HL-60/S4 (cell line): ENCODE measurements around the gene PLCB2.

Experiments used
- in situ Hi-C: fragments of 300-500 bp; cut with MboI; formaldehyde crosslinking; loops from 2 replicates; pipeline ENCODE4 v1.14.3; 2022; ENCODE audit warnings: low sequenced_read_pairs

PLCB2 gene

DNA sequence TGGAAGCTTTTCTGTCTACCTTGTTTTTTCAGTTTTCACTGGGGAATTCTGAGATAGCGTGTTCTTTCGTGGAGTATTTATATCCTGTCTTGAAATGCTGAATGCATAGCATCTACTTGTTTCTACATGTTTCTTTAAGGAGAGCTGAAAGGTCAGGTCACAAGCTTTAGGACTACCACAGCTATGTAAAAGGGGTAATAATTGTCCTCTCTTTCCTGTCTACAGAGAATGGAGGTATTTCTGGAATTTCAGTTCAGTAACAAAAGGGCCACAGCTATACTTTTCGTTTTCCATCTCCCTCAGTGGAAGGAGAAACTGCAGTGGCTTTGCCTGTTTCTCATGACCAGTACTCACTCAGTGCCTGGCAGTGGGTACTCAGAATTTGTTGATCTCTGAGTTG lies 20.4 kb upstream of the PLCB2 start:
- in situ Hi-C loops, result no loop called here

DNA sequence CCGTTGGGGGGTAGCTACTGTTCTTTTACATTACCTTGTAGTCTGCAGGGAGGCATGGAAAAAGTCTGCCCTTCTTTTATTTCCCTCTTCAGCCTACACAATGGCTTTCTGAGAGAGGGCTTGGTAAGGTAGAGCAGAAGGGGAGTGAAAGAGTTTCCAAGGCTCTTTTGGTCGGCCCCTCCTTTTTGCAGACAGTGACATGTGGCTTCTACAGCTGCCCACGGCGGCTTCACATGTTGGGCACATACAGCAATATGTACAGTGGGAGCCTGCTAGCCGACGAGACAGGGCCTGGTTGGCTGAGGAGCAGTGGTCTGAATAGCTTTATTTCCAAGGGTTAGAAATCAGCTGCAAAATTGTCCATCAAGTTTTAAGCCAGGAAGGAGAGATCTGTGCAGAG lies 19.7 kb upstream of the PLCB2 start:
- in situ Hi-C loops, result no loop called here

DNA sequence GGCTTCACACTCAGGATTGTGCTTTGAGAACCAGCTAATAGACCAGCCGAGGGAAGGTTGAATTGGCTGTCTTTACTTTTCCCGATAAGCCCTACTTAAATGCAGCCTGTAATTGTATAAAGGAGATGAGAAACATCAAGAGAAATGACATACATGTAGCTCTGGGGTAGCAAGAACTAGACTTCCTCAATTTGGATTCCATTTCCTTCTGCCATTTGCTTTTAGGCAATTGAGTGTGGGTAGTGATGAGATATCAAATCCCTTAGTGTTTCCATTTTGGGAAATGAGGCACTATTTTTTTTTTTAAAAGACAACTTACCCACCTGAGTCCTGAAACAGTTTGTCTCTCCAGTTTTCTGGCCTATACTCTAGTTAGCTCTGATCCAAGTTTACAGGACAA lies 18.0 kb upstream of the PLCB2 start:
- in situ Hi-C loops, result no loop called here

DNA sequence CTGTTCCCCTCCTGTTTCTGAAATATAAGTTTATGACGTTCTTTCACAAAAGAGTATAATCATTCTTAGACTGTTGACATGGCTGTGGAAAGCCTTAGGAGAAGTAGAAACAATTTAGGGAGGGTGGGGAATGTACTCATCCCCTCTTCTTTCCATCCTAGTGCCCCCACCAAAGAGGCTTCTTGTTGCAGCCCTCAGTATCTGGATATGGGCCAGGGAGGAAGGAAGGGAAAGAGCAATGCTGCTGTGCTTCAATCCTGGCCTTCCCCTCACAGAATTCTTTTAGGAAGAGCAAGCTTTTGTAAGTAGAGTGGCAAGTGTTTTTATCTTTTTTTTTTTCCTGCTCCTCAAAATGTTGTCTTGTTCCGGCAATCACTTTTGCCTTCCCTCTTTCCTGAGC lies 17.5 kb upstream of the PLCB2 start:
- in situ Hi-C loops, result no loop called here

DNA sequence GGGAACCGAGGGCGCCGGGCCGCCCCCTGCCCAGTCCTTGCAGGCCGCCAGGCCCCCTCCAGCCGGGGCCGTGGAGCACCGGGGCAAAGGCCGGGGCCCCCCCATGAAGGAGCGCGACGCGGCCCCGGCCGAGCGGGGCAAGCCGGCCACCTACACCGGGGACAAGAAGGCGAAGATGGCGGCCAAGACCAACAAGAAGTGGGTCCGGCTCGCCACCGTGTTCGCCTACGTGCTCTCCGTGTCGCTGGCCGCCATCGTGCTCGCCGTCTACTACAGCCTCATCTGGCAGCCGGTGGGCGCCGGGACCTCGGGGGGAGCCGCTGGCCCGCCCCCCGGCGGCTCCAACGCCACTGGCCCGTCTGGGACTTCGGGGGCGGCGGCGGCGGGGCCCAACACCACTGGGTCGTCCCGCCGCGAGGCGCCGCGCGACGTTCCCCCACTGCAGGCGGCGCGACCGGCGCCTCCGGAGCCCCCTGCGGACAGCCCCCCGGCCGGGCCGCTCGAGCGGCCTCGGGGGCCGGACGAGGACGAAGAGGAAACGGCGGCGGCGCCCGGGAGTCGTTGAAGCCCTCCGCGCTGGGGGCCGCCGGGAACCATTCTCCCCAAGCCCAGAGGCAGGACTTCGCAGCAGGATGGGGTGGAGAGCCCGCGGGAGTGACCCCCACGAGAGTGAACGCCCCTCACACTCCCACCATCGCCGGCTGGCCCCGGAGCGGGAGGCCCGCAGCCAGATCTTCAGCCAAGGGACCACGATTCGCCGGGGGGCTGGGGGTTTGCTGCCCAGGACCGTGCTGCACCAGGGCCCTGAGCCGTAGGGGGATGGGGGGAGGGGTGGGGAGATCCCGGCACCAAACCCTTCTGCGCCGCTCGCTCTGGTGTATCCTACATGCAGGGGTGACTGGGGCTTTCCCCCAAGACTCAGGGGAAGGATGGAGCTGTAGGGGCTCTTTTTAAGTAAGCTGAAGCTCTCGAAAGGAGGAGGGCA lies 16.5 kb upstream of the PLCB2 start:
- in situ Hi-C loops, result no loop called here

DNA sequence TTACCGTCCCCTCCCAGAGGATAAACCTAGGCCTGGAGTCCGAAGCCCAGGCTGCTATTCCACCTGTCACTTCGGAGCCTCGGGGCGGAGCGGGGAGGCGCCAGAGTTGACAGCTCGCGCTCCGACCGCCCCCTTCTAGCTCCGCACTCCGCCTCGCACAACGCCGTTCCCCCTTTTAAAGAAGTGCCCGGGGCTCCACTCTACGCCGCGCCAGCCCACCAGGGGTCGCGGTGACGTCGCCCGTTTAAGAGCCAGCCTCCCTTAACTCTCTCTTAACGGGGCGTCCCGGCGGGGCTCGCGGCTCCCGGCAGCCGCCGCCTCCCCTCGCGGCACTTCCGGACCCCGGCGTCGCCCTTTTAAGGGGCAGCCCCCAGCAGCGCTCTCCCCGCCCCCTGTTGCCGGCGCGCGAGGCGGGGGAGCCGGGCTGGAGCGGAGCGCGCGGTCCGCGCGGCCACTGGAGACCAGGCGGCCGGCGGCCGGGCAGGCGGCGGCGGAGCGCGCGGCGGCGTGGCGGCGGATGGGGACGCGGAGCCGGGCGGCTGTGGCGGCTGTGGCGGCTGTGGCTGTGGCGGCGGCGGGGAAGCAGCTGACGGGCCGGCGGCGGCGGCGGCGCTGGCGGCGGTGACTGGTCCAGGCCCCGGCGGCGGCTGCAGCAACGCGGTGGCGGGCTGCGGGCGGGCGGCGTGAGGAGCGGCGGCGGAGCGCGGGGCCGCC lies 15.7 kb upstream of the PLCB2 start, which contains the start of gene INAFM2:
INAFM2 (plus strand) TSS at position 454 of the 714 bp plus-strand sequence. CDS start 364 bp downstream, outside the sequence.
- in situ Hi-C loops, result no loop called here

DNA sequence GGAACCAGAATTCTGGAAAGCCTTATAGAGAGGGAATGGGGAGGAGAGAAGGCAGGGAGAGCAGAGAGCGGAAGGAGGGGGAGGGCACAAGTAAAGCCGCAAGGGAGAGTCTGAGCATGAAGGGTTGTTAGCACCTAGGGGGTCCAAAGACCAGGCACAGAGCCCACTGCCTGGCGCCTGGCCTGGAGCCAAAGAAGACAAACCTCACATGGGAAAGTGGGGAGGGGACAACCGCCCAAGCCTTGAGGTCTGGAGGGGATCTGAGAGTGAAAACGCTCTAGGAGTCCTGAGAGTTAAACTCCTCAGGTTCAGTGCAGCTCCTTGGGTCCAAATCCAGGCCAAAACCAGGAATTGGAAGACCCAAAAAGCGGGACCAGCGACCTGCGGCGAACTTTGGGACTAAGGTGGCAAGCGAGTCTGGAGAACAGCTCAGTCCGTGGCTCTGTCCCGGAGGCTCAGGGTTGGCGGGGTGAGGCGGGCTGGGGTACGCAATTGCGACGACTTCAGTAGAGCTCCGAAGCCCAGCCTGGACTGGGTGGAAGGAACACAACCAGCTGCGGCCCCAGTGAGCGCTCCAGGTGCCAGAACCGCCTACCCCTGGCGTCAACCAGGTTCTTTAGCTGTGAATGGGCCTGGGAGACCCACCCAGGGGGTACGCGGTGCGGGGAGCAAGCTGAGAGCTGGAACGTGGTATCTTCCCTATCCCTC lies 14.9 kb upstream of the PLCB2 start:
- in situ Hi-C loops, result no loop called here

DNA sequence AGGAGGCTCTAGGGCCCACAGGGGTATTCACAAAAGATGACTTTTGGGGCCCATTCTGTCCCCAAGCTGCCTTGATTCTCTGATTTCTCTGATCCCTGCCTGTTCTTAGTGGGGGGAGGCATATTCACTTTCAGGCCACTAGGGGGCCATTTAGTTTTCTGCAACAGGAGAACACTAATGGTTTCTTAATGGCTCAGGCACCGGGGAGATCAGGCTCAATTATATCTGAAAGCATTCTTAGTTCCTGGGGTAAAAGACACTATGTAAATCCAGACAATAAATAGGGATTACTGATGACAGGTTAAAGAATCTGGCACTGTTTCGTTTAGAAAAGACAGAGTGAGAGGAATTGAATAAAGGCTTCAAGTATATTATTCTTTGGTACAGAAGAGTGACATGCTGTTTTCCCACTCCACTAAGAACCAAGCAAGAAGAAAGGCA lies 13.2 kb upstream of the PLCB2 start:
- in situ Hi-C loops, result no loop called here

DNA sequence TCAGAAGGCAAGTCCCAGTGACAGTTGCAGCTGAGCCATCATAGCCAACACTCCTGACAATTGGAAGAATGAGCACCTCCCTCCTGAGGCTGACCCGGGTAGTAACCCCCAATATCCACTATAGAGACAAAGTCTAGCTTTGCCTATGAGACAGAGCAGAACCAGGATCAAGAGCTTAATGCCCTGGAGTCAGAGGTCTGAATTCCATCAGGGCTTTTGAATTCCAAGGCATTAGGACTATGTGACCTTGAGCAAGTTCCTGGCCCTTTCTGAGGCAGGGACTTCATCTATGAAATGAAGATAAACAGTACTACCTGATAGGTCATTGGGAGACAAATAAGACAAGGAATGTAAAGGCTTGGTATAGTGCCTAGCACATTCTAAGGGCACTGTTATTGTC lies 12.7 kb upstream of the PLCB2 start:
- in situ Hi-C loops, result no loop called here

DNA sequence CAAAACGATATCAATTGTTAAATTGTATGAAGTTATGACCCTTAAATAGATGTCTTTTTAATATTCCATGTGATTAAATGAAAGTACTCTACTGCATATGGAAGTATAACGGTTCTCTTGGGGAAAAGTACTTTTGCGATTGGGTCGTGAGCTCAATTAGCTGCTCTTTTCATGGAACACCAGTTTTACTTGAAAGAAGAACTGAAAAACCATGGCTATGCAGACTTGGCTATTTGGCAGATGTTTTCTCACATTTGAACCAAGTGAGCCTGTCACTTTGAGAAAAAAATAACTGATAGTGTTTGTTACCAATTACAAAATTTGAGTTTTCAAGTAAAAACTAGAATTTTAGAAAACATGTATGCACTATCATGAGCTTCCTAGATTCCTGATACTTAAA lies 9.8 kb upstream of the PLCB2 start:
- in situ Hi-C loops, result no loop called here

DNA sequence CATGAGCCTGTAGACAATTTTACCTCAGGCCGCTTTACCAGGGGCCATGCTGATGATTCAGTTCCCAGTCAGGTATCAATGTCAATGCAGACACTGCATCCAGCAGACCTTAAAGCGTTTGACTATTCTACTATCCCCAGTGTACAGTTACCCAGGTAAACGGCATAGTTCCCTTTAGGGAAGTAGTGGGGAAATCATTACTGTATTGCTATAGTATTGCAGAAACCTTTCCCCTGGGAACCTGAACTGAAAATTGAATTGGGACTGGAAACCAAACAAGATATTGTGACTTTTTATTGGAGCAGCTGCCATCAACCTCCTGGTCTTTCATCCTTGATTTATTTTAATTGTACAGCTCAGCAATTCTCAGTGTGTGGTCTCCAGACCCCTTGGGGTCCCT lies 9.2 kb upstream of the PLCB2 start:
- in situ Hi-C loops, result no loop called here

DNA sequence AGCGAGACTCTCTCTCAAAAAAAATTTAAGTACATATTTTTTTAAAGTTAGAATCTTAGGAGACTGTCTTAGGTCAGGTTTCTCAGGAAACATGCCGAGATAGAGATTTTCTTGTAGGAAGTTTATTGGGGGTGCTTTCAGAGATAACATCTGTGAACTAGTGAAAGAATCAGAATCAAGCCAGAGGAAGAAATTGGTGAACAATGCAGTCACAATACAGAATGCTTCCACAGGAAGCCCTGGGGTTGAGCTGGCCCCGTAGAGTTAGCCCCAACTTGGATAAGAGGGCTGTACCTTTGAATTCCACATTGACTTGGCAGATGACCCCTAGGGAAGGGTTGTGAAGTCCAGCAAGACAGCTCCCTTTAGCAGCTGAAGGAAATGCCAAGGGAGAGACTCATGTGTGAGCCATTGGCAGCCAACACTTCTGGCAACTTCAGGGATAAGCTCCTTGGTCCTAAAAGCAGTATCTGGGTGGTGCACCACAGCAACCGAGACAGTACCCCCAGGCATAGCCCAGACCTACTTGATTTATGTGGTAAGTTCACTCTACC lies 7.1 kb upstream of the PLCB2 start:
- in situ Hi-C loops, result no loop called here

DNA sequence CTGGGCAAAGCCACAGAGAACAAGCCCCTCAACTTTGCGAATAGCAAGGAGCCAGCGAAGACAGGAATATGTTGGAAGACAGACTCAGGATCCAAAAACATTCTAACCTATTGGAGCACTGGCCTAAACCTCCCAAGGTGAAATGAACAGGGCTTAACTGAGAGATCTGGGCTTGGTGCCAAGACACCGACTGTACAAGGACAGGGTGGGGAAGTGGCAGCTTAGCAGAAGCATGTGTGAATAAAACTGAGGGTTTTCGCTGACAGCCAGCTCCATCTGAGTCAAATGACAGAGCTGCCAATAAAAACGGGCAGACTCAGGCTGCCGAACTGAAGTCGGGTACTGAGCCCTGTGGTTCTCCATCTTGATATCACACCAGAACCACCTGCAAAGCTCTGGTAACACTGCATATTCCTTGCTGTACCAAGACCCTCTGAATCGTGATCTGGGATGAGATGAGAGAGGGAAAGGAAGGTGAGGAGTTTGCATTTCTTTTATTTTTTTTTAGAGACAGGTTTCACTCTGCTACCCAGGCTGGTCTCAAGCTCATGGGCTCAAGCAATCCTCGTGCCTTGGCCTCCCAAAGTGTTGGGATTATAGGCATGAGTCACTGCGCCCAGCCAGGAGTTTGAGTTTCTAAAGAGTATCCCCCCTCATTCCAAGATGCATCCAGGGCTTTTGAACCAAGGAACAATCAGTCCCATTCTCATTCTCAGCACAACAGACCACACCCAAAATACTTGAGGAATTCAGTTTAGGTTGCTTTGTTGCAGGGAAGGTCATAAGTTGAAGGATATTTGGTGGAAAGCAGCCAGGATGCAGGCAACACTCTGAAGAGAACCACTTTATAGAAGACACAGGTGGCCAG lies 6.0 kb upstream of the PLCB2 start:
- in situ Hi-C loops, result no loop called here

DNA sequence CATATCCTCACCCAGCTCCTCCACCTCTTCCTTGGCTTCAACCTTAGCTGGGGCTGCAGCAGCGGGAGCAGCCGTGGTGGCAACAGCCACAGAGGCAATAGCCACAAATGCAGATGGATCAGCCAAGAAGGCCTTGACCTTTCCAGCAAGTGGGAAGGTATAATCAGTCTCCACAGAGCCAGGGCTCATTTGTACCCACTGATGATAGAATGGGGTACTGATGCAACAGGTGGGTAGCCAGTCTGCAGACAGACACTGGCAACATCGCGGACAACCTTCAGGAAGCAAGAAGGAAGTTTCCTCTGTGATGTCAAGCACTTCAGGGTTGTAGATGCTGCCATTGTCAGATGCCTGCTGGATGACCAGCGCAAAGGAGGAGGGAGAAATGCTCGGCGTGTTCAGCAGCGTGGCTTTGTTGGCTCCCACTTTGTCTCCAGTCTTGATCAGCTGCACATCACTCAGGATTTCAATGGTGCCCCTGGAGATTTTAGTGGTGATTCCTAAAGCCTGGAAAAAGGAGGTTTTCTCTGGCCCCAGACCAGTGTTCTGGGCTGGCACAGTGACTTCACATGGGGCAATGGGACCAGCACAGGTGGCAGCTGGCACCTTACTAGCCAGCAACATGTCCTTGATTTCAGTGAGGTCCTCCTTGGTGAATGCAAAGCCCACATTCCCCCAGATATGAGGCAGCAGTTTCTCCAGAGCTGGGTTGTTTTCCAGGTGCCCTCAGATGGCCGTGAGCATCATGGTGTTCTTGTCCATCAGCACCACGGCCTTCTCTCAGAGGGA lies 4.8 kb upstream of the PLCB2 start:
- in situ Hi-C loops, result no loop called here

DNA sequence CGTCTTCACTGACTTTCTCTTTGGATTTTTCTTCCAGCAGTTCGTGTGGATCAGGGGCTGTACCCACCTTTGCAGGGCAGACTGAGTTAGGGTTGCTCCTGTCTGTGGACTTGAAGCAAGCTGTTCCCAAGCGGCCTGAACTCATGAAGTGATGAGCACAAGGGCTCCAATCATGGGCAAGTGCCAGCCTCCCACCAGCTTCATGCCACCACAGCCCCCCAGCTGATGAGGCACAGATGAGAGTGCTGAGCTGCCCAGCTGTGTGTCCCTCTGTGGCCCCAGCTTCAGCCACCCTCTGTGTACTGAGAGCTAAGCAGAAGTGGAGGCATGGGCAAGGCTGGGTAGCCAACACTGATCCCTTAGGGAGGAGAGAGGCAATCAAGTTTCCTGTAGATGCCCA lies 3.3 kb upstream of the PLCB2 start:
- in situ Hi-C loops, result no loop called here

DNA sequence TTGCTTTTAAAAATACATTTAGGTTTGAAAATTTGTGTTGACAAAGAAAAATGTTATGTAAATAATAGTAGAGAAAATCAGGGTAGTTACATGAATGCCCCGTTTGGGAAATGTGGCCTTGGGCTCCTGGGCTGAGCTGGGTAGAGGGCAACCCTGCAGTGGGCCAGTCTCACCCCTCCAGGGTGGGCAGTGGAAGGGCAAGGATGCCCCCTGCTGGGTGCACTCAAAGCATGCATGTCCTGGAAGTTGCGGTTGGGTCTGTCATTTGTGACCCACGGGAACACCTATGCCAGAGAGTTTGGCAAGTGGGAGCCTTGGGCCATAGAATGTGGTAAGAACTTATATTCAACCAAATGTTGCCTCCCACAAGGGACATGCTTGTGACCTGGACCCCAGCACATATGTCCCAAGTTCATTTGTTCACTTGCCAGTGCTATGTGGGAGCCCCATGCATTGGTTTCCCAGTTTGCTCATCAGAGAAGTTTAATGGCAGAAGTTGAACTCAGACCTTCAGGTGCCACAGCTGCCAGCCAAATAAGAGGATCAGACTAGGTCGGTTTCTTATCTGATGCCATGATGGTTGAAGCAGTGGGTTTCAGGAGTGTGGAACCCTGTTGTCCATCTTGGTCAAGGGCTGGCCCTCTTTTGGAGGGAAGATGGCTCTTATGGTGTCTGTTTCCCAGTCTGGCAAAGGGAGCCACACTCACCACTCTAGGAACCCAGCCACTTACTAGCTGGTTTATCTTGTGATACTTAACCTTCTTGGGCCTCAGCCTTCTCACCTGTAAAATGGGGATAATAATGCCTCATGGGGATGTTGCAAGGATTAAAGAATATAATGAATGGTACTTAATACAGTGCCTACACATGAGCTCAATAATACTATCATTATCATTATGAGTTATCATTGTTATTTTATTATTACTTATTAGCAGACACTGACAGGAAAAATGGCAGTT lies 2.5 kb upstream of the PLCB2 start:
- in situ Hi-C loops, result no loop called here

DNA sequence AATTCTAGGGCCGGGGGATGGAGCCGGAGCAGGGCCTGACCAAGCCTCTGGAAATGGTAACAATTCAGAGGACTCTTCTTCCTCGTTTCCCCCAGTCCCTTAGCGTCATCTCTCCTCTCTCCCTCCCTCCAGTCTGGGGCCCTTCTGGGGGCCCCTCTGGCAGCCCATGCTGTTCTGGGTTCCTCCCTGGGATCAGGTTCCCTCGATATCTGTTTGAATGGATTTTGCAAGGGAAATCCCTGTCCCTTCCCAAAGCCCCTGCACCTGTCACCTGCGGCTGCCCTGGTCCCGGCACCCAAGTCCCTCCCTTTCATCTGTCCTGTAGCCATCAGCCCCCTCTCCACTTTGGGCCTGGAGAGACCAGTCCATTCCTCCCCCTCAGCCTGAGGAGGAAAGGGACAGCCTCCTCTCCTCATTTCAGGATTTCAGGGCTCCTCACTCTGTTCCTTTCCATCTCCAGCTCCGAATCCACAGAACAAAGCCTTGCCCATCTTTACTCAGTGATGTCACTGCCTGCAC lies 1.7 kb upstream of the PLCB2 start:
- in situ Hi-C loops, result no loop called here

DNA sequence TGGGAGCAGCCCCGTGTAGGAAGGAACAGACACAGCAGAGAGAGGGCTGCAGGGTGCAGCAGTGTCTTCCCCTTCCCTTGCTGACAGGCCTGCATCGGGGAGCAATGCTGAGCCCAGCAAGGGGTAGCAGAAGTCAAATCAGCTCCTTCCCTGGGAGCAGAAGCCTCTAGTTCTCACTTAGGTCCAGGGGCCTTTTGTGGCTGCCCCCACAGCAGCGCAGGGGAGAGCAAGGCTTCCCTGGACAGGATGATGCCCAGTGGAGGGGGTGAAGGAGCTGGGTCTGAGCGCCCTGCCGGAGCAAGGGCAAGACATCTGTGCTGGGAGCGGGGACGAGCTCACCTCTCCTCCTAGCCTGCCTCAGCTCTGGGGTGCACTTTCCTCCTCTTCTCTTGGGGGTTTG lies 827 bp downstream of the PLCB2 start:
- in situ Hi-C loops, result no loop called here
